Breast epithelium (tissue), 4 donors: ENCODE data around the gene XPNPEP1. TPM values are rescaled to one million over a fixed set of nuclear protein-coding genes. Genes with fewer than 3 reads are reported as not detected.

Experiments
- DNase-seq, 2 donors: peaks; one replicate each; pipeline ENCODE4 v3.0.0-alpha.2; 2019; ENCODE audit warnings: low spot score in 2 of 2
- H3K27ac ChIP-seq, 2 donors: fragments of 200-600 bp; sonication (generic) in 1 of 2; one replicate each; pipeline ENCODE4 v1.5.1; 2016 to 2019; ENCODE audit warnings: mild to moderate bottlenecking in 1 of 2
- H3K27me3 ChIP-seq, 2 donors: fragments of 200-600 bp; sonication (generic) in 1 of 2; one replicate each; pipeline versions ENCODE4 v1.5.1 to v1.6.0; 2017 to 2019; ENCODE audit warnings: control low read depth in 1 of 2, mild to moderate bottlenecking in 1 of 2
- H3K36me3 ChIP-seq: fragments of 200-600 bp; one replicate; pipeline ENCODE4 v1.5.1; 2019
- H3K4me1 ChIP-seq, 2 donors: fragments of 200-600 bp; sonication (generic); one replicate each; pipeline ENCODE4 v1.5.1; 2016 to 2019; ENCODE audit warnings: control low read depth in 1 of 2
- H3K4me3 ChIP-seq, 3 donors: fragments of 200-600 bp; sonication (generic); 1 replicate in 2 of 3; 2 replicates in 1 of 3; pipeline ENCODE4 v1.5.1; 2016 to 2019; ENCODE audit warnings: mild to moderate bottlenecking in 3 of 3, moderate library complexity in 2 of 3
- H3K9me3 ChIP-seq, 2 donors: fragments of 200-600 bp; sonication (generic) in 1 of 2; one replicate each; pipeline ENCODE4 v1.5.1; 2016 to 2019; ENCODE audit warnings: control low read depth in 1 of 2
- CTCF ChIP-seq, 3 donors: fragments of 450-650 bp; IDR thresholded peaks; one replicate each; pipeline ENCODE4 v1.5.1; 2016 to 2017; ENCODE audit warnings: antibody characterized with exemption in 3 of 3, mild to moderate bottlenecking in 3 of 3, moderate library complexity in 3 of 3
- POLR2A ChIP-seq: fragments of 450-650 bp; IDR thresholded peaks from one replicate; pipeline ENCODE4 v1.6.1; 2016; ENCODE audit warnings: antibody characterized with exemption, mild to moderate bottlenecking, moderate library complexity
- POLR2AphosphoS5 ChIP-seq, 3 donors: sonication (generic); formaldehyde crosslinking; IDR thresholded peaks; one replicate each; pipeline ENCODE4 v1.6.1; 2017; ENCODE audit warnings: antibody characterized with exemption in 3 of 3
- intact Hi-C: fragments of 100-400 bp; cut with DNase I; formaldehyde crosslinking; loops from one replicate; pipeline ENCODE4 v1.15.1; 2023; ENCODE audit warnings: low total_unique reads
- total RNA-seq, 3 donors: library from RNA; depleted of rRNA; stranded (reverse); fragments of >200 nt; gene quantifications; one replicate each; pipeline ENCODE4 v1.1.0, GENCODE V29; 2016

XPNPEP1 gene
- total RNA-seq, 3 donors from 2014 or later, result 61.1 to 89.5 (median 89.0) TPM

GRCh38 chr10:109820620-109821405 is 102.5 kb downstream of the XPNPEP1 start:
- Histone ChIP-seq H3K36me3 (no peaks in the 10 kb centered on the region), H3K27ac (no peak overlapping the region), H3K4me1 (no peaks in the 10 kb centered on the region), H3K27me3 (no peaks in the 10 kb centered on the region), H3K4me3 (no peak overlapping the region), H3K9me3 (no peaks in the 10 kb centered on the region)
- intact Hi-C loops, result no loop called here
- no peak for TF ChIP-seq POLR2AphosphoS5 (IDR thresholded peaks at IDR 0.05)
- no peak for TF ChIP-seq CTCF (IDR thresholded peaks at IDR 0.05)
- TF ChIP-seq POLR2A, result no peak
- no peak for DNase-seq

GRCh38 chr10:109819807-109820206 is 103.5 kb downstream of the XPNPEP1 start:
- H3K27me3 ChIP-seq, result no peaks in the 10 kb centered on the region
- no peak overlapping the region for H3K27ac ChIP-seq
- H3K4me1 ChIP-seq, result no peaks in the 10 kb centered on the region
- no peak for TF ChIP-seq POLR2A
- TF ChIP-seq POLR2AphosphoS5 (IDR thresholded peaks at IDR 0.05), result no peak
- TF ChIP-seq CTCF (IDR thresholded peaks at IDR 0.05), result no peak
- H3K4me3 ChIP-seq, result no peak overlapping the region
- intact Hi-C loops, result no loop called here
- DNase-seq, result no peak
- no peaks in the 10 kb centered on the region for H3K36me3 ChIP-seq
- H3K9me3 ChIP-seq, result no peaks in the 10 kb centered on the region

Other genes with a start within 250 kb of the XPNPEP1 start
- gene ADD3, start 84.5 kb upstream of the XPNPEP1 start, total RNA-seq, result 100 to 1,000 TPM; 208 to 458 (median 347) TPM